Mammary epithelial cell (primary cell): ENCODE results near the gene OR2A12.

Experiments
- CTCF ChIP-seq, 2 donors: IDR thresholded peaks in 1 of 2; conservative IDR thresholded peaks in 1 of 2; 2 replicates each; pipeline ENCODE4 v1.5.1; 2011 to 2012; ENCODE audit warnings: inconsistent platforms in 2 of 2, low read length in 2 of 2, mild to moderate bottlenecking in 2 of 2, control low read depth in 1 of 2, low read depth in 1 of 2; ENCODE audit not compliant: insufficient read depth in 1 of 2; ENCODE audit errors: extremely low read depth in 1 of 2
- EZH2 ChIP-seq: IDR thresholded peaks from 2 replicates; pipeline ENCODE4 v1.6.1; 2012; ENCODE audit warnings: low read length, inconsistent platforms, borderline replicate concordance

GRCh38 chr7:144110272-144110671, 24.2 kb downstream of the OR2A12 start:
- no peak for TF ChIP-seq CTCF (conservative IDR thresholded peaks at IDR 0.05 in 1 of 2, IDR thresholded peaks at IDR 0.05 in 1 of 2; ENCODE audit: extremely low read depth in 1 of 2, insufficient read depth in 1 of 2, low read depth in 1 of 2, low read length in 2 of 2)
- TF ChIP-seq EZH2, result no peak
